Transverse colon (tissue), 4 donors: ENCODE measurements around the gene TM4SF20. TPM values are rescaled to one million over a fixed set of nuclear protein-coding genes. Genes with fewer than 3 reads are reported as not detected.

Source experiments
- DNase-seq: peaks from one replicate; pipeline ENCODE4 v3.0.0-alpha.2; 2019
- H3K27ac ChIP-seq, 4 donors: fragments of 200-600 bp; sonication (generic); 2 replicates each; pipeline ENCODE4 v1.5.1; 2016 to 2018; ENCODE audit warnings: inconsistent platforms in 4 of 4
- H3K27me3 ChIP-seq: fragments of 200-600 bp; sonication (generic); 2 replicates; pipeline ENCODE4 v1.5.1; 2017; ENCODE audit warnings: inconsistent platforms
- H3K36me3 ChIP-seq, 4 donors: fragments of 200-600 bp; sonication (generic); 2 replicates each; pipeline ENCODE4 v1.5.1; 2017 to 2019; ENCODE audit warnings: inconsistent platforms in 4 of 4
- H3K4me1 ChIP-seq, 4 donors: fragments of 200-600 bp; sonication (generic); 2 replicates each; pipeline ENCODE4 v1.5.1; 2017 to 2020; ENCODE audit warnings: inconsistent platforms in 4 of 4
- H3K4me3 ChIP-seq, 4 donors: fragments of 200-600 bp; sonication (generic); 1 replicate in 1 of 4; 2 replicates in 3 of 4; pipeline versions ENCODE4 v1.5.1 to v1.6.1; 2017 to 2019; ENCODE audit warnings: inconsistent platforms in 4 of 4
- H3K9me3 ChIP-seq, 2 donors: fragments of 200-600 bp; sonication (generic); 2 replicates each; pipeline ENCODE4 v1.5.1; 2017 to 2019; ENCODE audit warnings: inconsistent platforms in 2 of 2
- CTCF ChIP-seq, 5 experiments: fragments of 200-600 bp in 3 of 5; fragments of 450-650 bp in 2 of 5; sonication (generic) in 3 of 5; IDR thresholded peaks; 1 replicate in 2 of 5; 2 replicates in 3 of 5; pipeline ENCODE4 v1.5.1; 2016 to 2017; ENCODE audit warnings: antibody characterized with exemption in 5 of 5, inconsistent platforms in 3 of 5, mild to moderate bottlenecking in 2 of 5, moderate library complexity in 1 of 5
- EP300 ChIP-seq: sonication (generic); formaldehyde crosslinking; IDR thresholded peaks from one replicate; pipeline ENCODE4 v1.6.1; 2017; ENCODE audit warnings: antibody characterized with exemption, low read depth
- POLR2A ChIP-seq: fragments of 450-650 bp; IDR thresholded peaks from one replicate; pipeline ENCODE4 v1.6.1; 2016; ENCODE audit warnings: antibody characterized with exemption, mild to moderate bottlenecking, moderate library complexity
- POLR2AphosphoS5 ChIP-seq, 3 donors: sonication (generic); formaldehyde crosslinking; IDR thresholded peaks; one replicate each; pipeline ENCODE4 v1.6.1; 2016; ENCODE audit warnings: antibody characterized with exemption in 3 of 3
- WGBS, 2 donors: methylation state at CpG; one replicate each; pipeline ENCODE4 v1.1.5; 2018; ENCODE audit warnings: low coverage in 1 of 2; 5-methylcytosine and 5-hydroxymethylcytosine counted together
- in situ Hi-C, 4 donors: fragments of 200-750 bp; cut with MboI; loops; one replicate each; pipeline versions ENCODE4 v1.15.0 to v1.15.1; 2017; ENCODE audit warnings: low sequenced_read_pairs in 3 of 4, low pct_ligation_motif_present in 1 of 4, low pct_unique_long_range_greater_than_20kb in 1 of 4
- intact Hi-C: fragments of 100-400 bp; cut with DNase I; formaldehyde crosslinking; loops from one replicate; pipeline ENCODE4 v1.15.1; 2023; ENCODE audit warnings: low total_unique reads
- total RNA-seq, 4 donors: library from RNA; depleted of rRNA; stranded (reverse); fragments of >200 nt; gene quantifications; one replicate each; pipeline ENCODE4 v1.1.0, GENCODE V29; 2016

TM4SF20 gene
- total RNA-seq, 4 donors from 2014 or later: 0.40 to 10.2 (median 1.1) TPM

- Histone ChIP-seq H3K36me3 (no peaks in the 10 kb centered on the region), H3K9me3 (no peaks in the 10 kb centered on the region), H3K4me3 (no peak overlapping the region), H3K27me3 (no peaks in the 10 kb centered on the region), H3K4me1 (peaks cover 0 to 12% (median 3%) of the 10 kb centered on the region in 4 donors), H3K27ac (no peak overlapping the region)
- TF ChIP-seq EP300 (no peak), CTCF (IDR thresholded peaks at IDR 0.05) (no peak), POLR2AphosphoS5 (IDR thresholded peaks at IDR 0.05) (no peak), POLR2A (no peak)
- DNase-seq: no peak
- WGBS, 2 donors: 26 to 38% methylated on average over 4 of the region's 4 CpGs
- intact Hi-C loops (no loop called here), in situ Hi-C loops (no loop called here)
These were observed 19.9 kb upstream of the TM4SF20 start for GRCh38 chr2:227398684-227399670.

GRCh38 chr2:227397562-227397961, 18.5 kb upstream of the TM4SF20 start:
- no peak overlapping the region for H3K4me3 ChIP-seq
- H3K36me3 ChIP-seq: no peaks in the 10 kb centered on the region
- no peaks in the 10 kb centered on the region for H3K9me3 ChIP-seq
- TF ChIP-seq EP300 (no peak), CTCF (IDR thresholded peaks at IDR 0.05) (no peak), POLR2AphosphoS5 (IDR thresholded peaks at IDR 0.05) (no peak), POLR2A (no peak)
- H3K4me1 ChIP-seq: peaks cover 0 to 12% (median 3%) of the 10 kb centered on the region in 4 donors
- 59 to 81% methylated on average over 2 to 4 of the region's 4 CpGs for WGBS, 2 donors
- in situ Hi-C loops: no loop called here
- intact Hi-C loops: no loop called here
- H3K27ac ChIP-seq: no peak overlapping the region
- no peaks in the 10 kb centered on the region for H3K27me3 ChIP-seq
- DNase-seq: no peak

- Histone ChIP-seq H3K27ac (no peak overlapping the region), H3K4me1 (peaks cover 0 to 12% (median 3%) of the 10 kb centered on the region in 4 donors), H3K9me3 (no peaks in the 10 kb centered on the region), H3K27me3 (no peaks in the 10 kb centered on the region), H3K36me3 (no peaks in the 10 kb centered on the region), H3K4me3 (no peak overlapping the region)
- TF ChIP-seq EP300 (no peak), POLR2A (no peak), CTCF (IDR thresholded peaks at IDR 0.05) (no peak), POLR2AphosphoS5 (IDR thresholded peaks at IDR 0.05) (no peak)
- intact Hi-C loops: no loop called here
- no peak for DNase-seq
- WGBS, 2 donors: 73 to 77% methylated on average over 1 of the region's 1 CpG
- in situ Hi-C loops: no loop called here
These were observed 16.4 kb upstream of the TM4SF20 start for GRCh38 chr2:227395556-227395955.

- H3K4me1 ChIP-seq: peaks cover 0 to 9% (median 2%) of the 10 kb centered on the region in 4 donors
- no peak for TF ChIP-seq POLR2AphosphoS5 (IDR thresholded peaks at IDR 0.05)
- TF ChIP-seq CTCF (IDR thresholded peaks at IDR 0.05): no peak
- TF ChIP-seq EP300: no peak
- TF ChIP-seq POLR2A: no peak
- no peak for DNase-seq
- no peaks in the 10 kb centered on the region for H3K27me3 ChIP-seq
- intact Hi-C loops: no loop called here
- H3K36me3 ChIP-seq: no peaks in the 10 kb centered on the region
- in situ Hi-C loops: no loop called here
- no peaks in the 10 kb centered on the region for H3K9me3 ChIP-seq
- 0 to 54% methylated on average over 1 to 2 of the region's 2 CpGs for WGBS, 2 donors
- no peak overlapping the region for H3K4me3 ChIP-seq
- no peak overlapping the region for H3K27ac ChIP-seq
These were observed 15.3 kb upstream of the TM4SF20 start for GRCh38 chr2:227394401-227394800.
